Psoas muscle (tissue), 8 donors: ENCODE results near the gene FAM120AOS. TPM values are rescaled to one million over a fixed set of nuclear protein-coding genes. Genes with fewer than 3 reads are reported as not detected.

Experiments
- ATAC-seq, 4 donors: fragments of 200-7000 bp; cut with Tn5 transposase; one replicate each; pipeline ENCODE4 v1.9.1; 2020; ENCODE audit warnings: moderate library complexity in 3 of 4, mild to moderate bottlenecking in 2 of 4
- DNase-seq, 2 donors: peaks; one replicate each; pipeline ENCODE4 v3.0.0-alpha.2; 2020
- H3K27ac ChIP-seq: fragments of 200-600 bp; one replicate; pipeline ENCODE4 v1.8.0; 2022
- H3K27me3 ChIP-seq, 3 donors: fragments of 200-600 bp in 1 of 3; one replicate each; pipeline versions ENCODE4 v1.6.1 to v1.8.0; 2013 to 2022; ENCODE audit warnings: low read length in 2 of 3, mild to moderate bottlenecking in 2 of 3, moderate library complexity in 1 of 3; ENCODE audit not compliant: insufficient read depth in 3 of 3
- H3K36me3 ChIP-seq, 2 donors: fragments of 200-600 bp in 1 of 2; one replicate each; pipeline versions ENCODE4 v1.6.1 to v1.8.0; 2013 to 2022; ENCODE audit warnings: low read depth in 1 of 2, mild to moderate bottlenecking in 1 of 2, moderate library complexity in 1 of 2; ENCODE audit not compliant: insufficient read depth in 1 of 2
- H3K4me1 ChIP-seq: fragments of 200-600 bp; one replicate; pipeline ENCODE4 v1.8.0; 2022
- H3K4me3 ChIP-seq: fragments of 200-600 bp; one replicate; pipeline ENCODE4 v1.8.0; 2022; ENCODE audit warnings: mild to moderate bottlenecking
- H3K9me3 ChIP-seq: fragments of 200-600 bp; one replicate; pipeline ENCODE4 v1.8.0; 2022
- CTCF ChIP-seq: fragments of 200-600 bp; IDR thresholded peaks from one replicate; pipeline ENCODE4 v1.8.0; 2022; ENCODE audit warnings: antibody characterized with exemption
- WGBS, 3 donors: extraction: QIAGEN DNeasy Blood & Tissue Kit; methylation state at CpG; one replicate each; pipeline versions ENCODE4 v1.1.6 to v1.1.7; 2013; 5-methylcytosine and 5-hydroxymethylcytosine counted together
- intact Hi-C, 2 donors: fragments of 100-400 bp; cut with DNase I; formaldehyde crosslinking; loops; one replicate each; pipeline versions ENCODE4 v1.11.0 to v1.14.2; 2022
- polyA plus RNA-seq, 3 donors: library from polyadenylated mRNA; stranded (reverse); fragments of 200-250 nt; gene quantifications; one replicate each; pipeline ENCODE4 v1.2.3, GENCODE V29; 2013
- total RNA-seq, 4 donors: library from RNA; stranded (reverse); fragmentation: NEBNext Ultra II Directional in 2 of 4; extraction: Animal tissue kit (Norgen Biotek cat#: 25700) in 2 of 4; gene quantifications; one replicate each; pipeline versions ENCODE4 v1.2.1 to v1.2.4, GENCODE V29; 2021 to 2023
- donor health status: healthy with polysubstance abuse.
- donor health status: DM: no; HTN: no; CAD: no; lungs with moderate emphysema.
- donor health status: Bipolar disorder and iron deficiency.
- donor health status: healthy.
- donor health status: DM: yes; HTN: yes; CAD: no.
- donor health status: DM: no; HTN: no; CAD: no.
- donor health status: DM: no; HTN: no; CAD: no.
- donor health status: DM: yes; HTN: yes; CAD: no.

The FAM120AOS gene
- total and polyA plus RNA-seq, 7 donors = 21.4 to 39.4 (median 29.0) TPM

- 66 to 71% (median 69%) methylated on average over 10 of the region's 10 CpGs for WGBS, 3 donors
- DNase-seq = no peak
These were observed 55.6 kb downstream of the FAM120AOS start for GRCh38 chr9:93397661-93398373.

More at GRCh38 chr9:93397661-93398373, 55.6 kb downstream of the FAM120AOS start:
- ATAC-seq = no peak
- Histone ChIP-seq H3K36me3 (no peaks in the 10 kb centered on the region), H3K27ac (no peak overlapping the region), H3K27me3 (no peaks in the 10 kb centered on the region), H3K4me1 (no peaks in the 10 kb centered on the region), H3K4me3 (no peak overlapping the region), H3K9me3 (no peaks in the 10 kb centered on the region)
- intact Hi-C loops = no loop called here
- no peak for TF ChIP-seq CTCF

Other genes with a start within 250 kb of the FAM120AOS start
- 100 to 1,000 TPM in 3 of 4 donors, 10 to 100 TPM in 1; 67.1 to 126 (median 109) TPM for gene FAM120A, start 1.9 kb downstream of the FAM120AOS start, total RNA-seq
- 10 to 100 TPM; 37.9 to 70.1 (median 49.3) TPM for gene FAM120A, start 1.9 kb downstream of the FAM120AOS start, polyA plus RNA-seq
- gene PHF2, start 123.0 kb upstream of the FAM120AOS start, total RNA-seq = 10 to 100 TPM; 19.1 to 26.6 (median 20.1) TPM
- 10 to 100 TPM in 2 of 3 donors, 1 to 10 TPM in 1; 9.3 to 17.7 (median 13.8) TPM for gene PHF2, start 123.0 kb upstream of the FAM120AOS start, polyA plus RNA-seq